ENCODE data around the gene PPP4R3B.
"Not testable (repeated sequence)": the region's sequence is repeated elsewhere in the genome, so short reads cannot be mapped to it uniquely, and the experiment has no call there.

Gene PPP4R3B

GRCh38 chr2:55581874-55582547 is 35.4 kb downstream of the PPP4R3B start:
- CTCF ChIA-PET, result no interaction called here
- POLR2A ChIA-PET, result no interaction called here
- no peak for DNase-seq (ENCODE audit: extremely low spot score)
- TF ChIP-seq CTCF (IDR thresholded peaks at IDR 0.05; ENCODE audit: control extremely low read depth, extremely low read depth, low read depth, missing control alignments), result no peak

GRCh38 chr2:55581435-55581834 is 36.0 kb downstream of the PPP4R3B start:
- POLR2A ChIA-PET, result no interaction called here
- CTCF ChIA-PET, result no interaction called here
- TF ChIP-seq CTCF (IDR thresholded peaks at IDR 0.05; ENCODE audit: control extremely low read depth, extremely low read depth, low read depth, missing control alignments), result no peak
- DNase-seq (ENCODE audit: extremely low spot score), result no peak

GRCh38 chr2:55569002-55569401 is 48.4 kb downstream of the PPP4R3B start:
- not testable (repeated sequence) for DNase-seq (ENCODE audit: extremely low spot score)
- CTCF ChIA-PET, result interaction anchor here (1.0 kb wide), 1 partner anchor 49 kb away, joined by 3 read pairs; no protein-coding TSS in a partner anchor
- POLR2A ChIA-PET, result interaction anchor here (0.6 kb wide), 1 partner anchor 44 kb away, joined by 3 read pairs; no protein-coding TSS in a partner anchor

- ChIA-PET CTCF (no interaction called here), POLR2A (no interaction called here)
- TF ChIP-seq CTCF (IDR thresholded peaks at IDR 0.05; ENCODE audit: control extremely low read depth, extremely low read depth, low read depth, missing control alignments), result no peak
- DNase-seq (ENCODE audit: extremely low spot score), result no peak
Observed at GRCh38 chr2:55567298-55567697, 50.1 kb downstream of the PPP4R3B start.

- no peak for TF ChIP-seq CTCF (IDR thresholded peaks at IDR 0.05; ENCODE audit: control extremely low read depth, extremely low read depth, low read depth, missing control alignments)
- CTCF ChIA-PET, result no interaction called here
- DNase-seq (ENCODE audit: extremely low spot score), result no peak
- POLR2A ChIA-PET, result no interaction called here
Observed at GRCh38 chr2:55565613-55566012, 51.8 kb downstream of the PPP4R3B start.

GRCh38 chr2:55560855-55561254 is 56.6 kb downstream of the PPP4R3B start:
- CTCF ChIA-PET, result interaction anchor here (1.3 kb wide), 1 partner anchor 18 kb away, joined by 5 read pairs; no protein-coding TSS in a partner anchor
- POLR2A ChIA-PET, result no interaction called here
- DNase-seq (ENCODE audit: extremely low spot score), result no peak
- TF ChIP-seq CTCF (IDR thresholded peaks at IDR 0.05; ENCODE audit: control extremely low read depth, extremely low read depth, low read depth, missing control alignments), result no peak

- no peak for DNase-seq (ENCODE audit: extremely low spot score)
- POLR2A ChIA-PET, result no interaction called here
- TF ChIP-seq CTCF (IDR thresholded peaks at IDR 0.05; ENCODE audit: control extremely low read depth, extremely low read depth, low read depth, missing control alignments), result no peak
- CTCF ChIA-PET, result no interaction called here
Observed at GRCh38 chr2:55556809-55557208, 60.6 kb downstream of the PPP4R3B start.

All from GM10248 (cell line).